Mesenteric fat pad (tissue), 1 donor: ENCODE data around the gene NDFIP1. TPM values are rescaled to one million over a fixed set of nuclear protein-coding genes. Genes with fewer than 3 reads are reported as not detected.
A peak's percentile ranks its signal among the peaks of the same experiment; 100 is the strongest.
"Not testable (repeated sequence)": the region's sequence is repeated elsewhere in the genome, so short reads cannot be mapped to it uniquely, and the experiment has no call there.

Source experiments
- DNase-seq: peaks from one replicate; pipeline ENCODE4 v3.0.0-alpha.2; 2020; ENCODE audit warnings: low spot score
- long read RNA-seq: library from polyadenylated mRNA; unstranded; transcript quantifications from one replicate; pipeline ENCODE4 v2.0.0, GENCODE V29; 2020
- total RNA-seq: library from RNA; stranded (reverse); fragmentation: NEBNext Ultra II Directional; extraction: Animal tissue kit (Norgen Biotek cat#: 25700); gene quantifications from one replicate; pipeline ENCODE4 v1.2.1, GENCODE V29; 2021
- donor health status: DM: yes; HTN: yes; CAD: no.

Gene NDFIP1, protein sequence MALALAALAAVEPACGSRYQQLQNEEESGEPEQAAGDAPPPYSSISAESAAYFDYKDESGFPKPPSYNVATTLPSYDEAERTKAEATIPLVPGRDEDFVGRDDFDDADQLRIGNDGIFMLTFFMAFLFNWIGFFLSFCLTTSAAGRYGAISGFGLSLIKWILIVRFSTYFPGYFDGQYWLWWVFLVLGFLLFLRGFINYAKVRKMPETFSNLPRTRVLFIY
- total RNA-seq: 56.5 TPM
- long read RNA-seq, transcript NDFIP1-201 (8 exons, 3,851 nt): major isoform, 150 of 161 reads
- long read RNA-seq, partial matches to known transcripts: 0 of 161 reads
- long read RNA-seq, other reads (novel, unspliced or antisense): 11 of 161 reads

DNA sequence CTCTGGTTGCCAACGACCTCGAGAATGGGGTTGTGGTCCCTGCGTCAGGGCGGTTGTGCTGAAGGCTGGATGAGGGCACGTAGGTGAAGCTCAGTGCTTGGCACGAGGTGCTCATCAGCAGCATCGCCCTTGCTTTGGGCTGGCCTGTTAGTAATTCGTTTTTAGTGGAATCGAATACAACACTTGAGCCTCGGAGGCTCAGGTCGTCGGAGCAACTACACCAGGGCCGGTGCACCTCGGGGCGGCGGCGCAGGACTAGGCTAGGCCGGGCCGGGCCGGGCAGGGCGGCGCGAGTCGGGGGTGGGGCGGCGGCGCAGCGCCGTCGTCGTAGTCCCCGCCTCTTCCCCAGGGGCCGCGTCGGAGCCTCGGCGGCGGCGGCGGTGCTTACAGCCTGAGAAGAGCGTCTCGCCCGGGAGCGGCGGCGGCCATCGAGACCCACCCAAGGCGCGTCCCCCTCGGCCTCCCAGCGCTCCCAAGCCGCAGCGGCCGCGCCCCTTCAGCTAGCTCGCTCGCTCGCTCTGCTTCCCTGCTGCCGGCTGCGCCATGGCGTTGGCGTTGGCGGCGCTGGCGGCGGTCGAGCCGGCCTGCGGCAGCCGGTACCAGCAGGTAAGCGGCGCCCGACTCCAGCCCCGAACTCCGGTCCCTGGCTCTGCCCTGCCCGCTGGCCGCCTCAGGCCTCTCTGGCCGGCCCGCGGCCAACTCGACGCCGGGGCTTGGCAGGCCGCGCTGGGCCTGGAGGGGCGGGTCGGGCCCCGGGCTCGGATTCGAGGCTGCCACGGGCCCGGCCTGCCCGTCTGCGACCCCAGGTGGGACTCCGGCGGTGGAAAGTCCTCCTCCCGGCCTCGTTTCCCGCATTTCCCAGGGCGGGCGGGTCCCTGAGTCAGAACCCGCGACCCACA, at the start of gene NDFIP1:
TSS of gene NDFIP1 (plus strand) at position 348 of the 899 bp plus-strand sequence. CDS start at position 544, 196 bp downstream.
- peak; percentile 97 for DNase-seq

DNA sequence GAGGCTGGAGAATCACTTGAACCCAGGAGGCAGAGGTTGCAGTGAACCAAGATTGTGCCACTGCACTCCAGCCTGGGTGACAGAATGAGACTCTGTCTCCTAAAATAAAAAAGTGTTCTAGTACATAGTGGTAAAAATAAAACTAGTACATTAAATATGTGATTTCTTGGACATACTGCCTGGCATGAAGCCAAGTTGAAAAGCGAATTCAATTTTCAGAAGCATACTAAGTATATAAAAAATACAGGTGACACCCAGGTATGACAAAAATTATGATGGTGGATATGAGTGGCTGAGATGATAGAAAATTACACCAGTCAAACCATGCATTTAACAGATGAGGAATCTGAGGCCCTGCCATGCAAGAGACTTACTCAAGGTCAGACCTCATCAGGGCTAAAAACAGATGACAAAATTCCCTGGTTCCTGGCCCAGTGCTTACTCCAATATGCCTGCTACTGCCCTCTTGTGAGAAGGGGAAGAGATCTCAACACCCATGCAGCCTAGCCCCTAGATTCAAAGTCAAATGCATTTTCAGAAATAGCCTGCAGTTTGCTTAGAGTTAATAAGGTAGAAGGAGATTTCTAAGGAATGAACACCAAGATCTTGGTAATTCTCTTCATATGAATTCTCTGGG, 49.2 kb upstream of the NDFIP1 start:
- no peak for DNase-seq

DNA sequence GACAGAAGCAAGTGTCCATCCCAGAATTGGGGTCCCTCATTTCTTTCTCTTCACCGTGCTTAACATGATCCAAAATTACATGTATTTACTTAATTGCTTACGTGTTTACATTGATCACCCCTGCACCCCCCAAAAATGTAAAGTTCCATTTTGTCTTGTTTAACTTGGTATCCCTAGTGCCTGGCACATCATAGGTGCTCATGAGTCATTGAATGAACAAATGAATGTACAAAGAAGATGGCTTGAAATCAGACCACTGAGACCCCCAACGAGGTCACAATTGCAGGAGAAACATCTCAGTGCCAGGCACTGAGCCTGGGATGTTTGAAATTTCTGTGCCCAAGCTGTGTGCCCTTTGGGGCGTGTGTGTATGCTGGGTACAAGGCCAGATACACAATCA, 45.2 kb upstream of the NDFIP1 start:
- no peak for DNase-seq

DNA sequence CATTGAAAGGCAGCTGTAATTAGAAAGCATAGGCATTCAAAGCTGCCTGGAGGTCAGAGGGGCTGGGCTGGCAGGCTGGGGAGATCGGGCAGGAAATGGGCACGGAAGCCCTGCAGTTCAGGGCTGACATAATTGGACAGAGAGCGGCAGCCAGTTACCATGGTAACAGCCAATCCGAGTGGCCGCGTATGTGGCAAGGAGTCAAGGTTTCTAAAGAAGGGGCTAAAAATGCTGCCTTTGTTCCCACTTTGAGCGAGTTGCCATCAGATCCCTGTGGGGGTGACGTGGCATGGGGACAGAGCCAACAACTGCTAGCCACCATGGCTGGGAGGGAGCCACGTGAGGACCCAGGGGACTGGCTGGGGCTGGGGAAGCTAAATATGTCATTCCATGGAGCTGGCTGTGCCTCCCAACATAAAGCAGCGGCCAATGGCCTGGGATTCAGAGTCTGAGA, 44.7 kb upstream of the NDFIP1 start:
- peak; percentile 91 for DNase-seq

DNA sequence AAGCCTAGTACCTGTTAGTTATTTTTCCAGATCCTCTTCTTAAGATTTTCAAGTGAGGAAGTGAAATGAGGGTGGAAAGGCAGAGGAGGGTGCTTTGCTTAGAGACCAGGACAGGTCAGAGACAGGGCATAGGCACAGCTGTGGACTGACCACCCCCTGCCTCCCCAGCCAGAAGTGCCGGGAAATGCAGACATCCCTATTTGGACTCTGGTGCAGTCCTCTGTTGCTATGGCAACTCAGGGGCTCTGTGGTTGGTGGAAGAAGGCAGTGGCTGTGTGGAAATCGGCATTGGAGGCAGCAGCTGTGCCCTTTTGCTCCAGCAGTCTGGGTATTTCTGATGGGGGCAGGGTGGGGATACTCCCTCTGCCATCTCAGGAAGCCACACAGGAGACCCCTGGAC, 43.3 kb upstream of the NDFIP1 start:
- no peak for DNase-seq

DNA sequence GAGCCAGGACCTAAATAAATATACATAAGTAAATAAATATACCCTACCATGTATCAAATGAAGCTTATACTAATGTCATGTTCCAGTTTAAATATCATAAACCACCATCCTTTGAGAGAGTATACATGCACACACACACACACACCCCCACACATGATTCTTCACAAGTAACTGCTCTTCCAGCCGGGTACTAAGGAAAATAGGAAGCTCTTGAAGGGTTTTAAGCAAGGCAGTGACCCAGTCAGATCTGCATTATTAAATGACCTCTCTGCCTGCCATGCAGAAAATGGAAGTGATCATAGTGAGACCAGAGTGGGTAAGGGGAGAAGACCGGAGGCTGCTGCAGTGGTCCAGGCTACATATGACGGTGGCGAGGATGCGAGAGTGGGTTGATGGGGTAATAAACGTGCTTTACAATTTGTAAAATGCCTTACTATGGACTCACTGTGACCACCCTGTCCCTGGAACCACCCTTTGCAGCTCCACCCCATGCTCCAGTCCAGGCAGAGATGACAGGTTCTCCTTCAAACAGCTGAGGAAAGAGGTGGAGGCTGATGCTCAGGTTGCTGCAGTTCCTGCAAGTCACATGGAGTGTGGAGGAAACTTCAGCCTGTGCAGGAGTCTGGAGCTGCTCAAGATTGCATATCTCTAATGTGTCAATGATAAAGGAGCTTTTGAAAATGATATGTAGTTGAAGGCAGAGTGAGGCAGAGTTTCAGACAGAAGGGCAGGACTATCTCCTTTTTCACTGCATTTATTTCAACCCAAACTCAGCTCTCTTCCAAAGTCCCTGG, 38.8 kb upstream of the NDFIP1 start:
- no peak for DNase-seq

DNA sequence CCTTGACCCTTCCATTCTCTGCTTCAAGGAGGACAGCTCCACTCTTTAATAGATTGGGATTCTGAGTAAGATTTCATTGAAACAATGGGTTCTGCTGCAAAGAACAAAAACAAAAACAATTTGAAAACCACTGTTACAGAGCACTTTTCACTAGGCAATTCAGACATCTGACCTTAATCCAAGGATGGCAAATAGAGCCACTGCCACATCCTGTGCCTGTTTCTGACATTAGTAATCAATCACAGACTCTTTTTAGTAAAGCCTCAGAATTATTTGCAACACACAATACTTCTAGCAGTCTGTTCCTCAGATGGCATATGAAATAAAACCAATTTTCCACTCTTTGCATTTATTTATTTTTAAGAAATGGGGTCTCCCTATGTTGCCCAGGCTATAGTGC, 37.8 kb upstream of the NDFIP1 start:
- no peak for DNase-seq

DNA sequence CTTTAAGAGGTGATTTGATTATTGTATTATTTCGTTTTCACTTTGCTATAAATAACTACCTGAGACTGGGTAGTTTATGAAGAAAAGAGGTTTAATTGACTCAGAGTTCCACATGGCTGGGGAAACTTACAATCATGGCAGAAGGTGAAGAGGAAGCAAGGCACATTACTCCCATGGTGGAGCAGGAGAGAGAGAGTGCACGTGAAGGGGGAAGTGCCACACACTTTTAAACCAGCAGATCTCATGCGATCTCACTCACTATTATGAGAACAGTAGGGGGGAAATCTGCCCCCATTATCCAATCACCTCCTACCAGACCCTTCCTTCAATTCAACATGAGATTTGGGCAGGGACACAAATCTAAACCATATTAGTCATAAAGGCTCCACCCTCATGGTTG, 36.1 kb upstream of the NDFIP1 start:
- no peak for DNase-seq

DNA sequence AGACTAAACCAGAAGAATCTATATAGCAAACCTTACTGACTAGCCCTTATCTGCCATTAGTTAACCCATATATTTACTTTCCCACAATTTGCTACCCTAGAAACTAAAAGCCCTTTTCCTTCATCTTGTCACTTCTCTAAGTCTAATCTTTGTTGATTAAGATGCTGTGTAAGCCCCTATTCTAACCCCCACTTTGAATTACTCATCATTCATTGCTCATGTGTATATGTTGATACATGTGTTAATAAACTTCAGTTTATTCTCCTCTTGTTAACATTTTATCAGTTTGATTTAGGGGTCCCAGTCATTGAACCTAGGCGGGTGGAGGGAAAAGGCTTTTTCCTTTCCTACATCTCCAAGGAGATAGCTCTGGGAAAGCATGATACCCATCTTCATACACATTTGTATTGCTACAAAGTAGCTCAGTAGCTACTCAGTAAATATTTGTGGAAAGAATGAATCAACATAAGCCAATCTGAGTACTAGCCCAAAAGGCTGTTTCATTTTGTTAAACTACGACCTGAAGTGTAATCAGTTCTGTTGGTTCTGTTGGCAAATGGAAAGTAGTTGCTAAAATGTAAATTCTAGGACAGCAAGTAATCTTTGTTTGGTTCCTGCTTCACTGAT, 35.1 kb upstream of the NDFIP1 start:
- DNase-seq: no peak

DNA sequence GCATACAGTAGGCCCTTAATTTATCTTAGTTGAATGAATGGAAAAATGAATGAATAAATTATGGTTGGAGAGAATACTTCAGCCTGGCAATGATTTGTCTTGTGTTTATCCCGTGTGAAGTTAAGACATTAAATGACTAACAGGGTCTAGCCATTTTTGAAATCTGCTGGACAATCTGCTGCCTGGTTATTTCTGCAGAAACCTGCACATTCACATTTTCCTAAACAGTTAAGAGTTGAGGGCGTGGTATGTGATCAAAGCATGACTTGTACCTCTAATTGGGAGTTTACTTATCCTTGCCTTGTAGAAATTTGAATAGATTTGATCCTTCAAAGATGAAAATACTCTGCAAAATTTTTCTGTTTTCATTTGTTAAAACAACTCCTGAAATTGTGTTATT, 34.6 kb upstream of the NDFIP1 start:
- DNase-seq: no peak

DNA sequence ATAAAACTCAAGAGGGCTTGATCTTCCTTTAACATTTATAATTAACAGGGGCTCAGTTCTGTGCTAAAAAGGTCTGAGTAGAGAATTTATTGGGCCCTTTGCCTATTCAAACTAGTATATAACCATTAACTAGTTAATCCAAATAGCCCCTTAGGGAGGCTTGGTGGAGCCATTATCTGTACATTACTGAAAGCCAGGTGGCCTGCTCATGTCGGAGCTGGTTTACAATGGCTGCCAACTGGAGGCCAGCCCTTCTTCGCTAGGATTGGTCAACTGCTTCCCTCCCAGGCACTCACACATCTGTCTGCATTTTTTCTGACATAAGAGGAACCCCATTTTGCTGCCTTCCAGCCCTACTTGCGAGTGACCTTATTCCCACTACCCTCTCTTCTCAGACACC, 30.4 kb upstream of the NDFIP1 start:
- no peak for DNase-seq

DNA sequence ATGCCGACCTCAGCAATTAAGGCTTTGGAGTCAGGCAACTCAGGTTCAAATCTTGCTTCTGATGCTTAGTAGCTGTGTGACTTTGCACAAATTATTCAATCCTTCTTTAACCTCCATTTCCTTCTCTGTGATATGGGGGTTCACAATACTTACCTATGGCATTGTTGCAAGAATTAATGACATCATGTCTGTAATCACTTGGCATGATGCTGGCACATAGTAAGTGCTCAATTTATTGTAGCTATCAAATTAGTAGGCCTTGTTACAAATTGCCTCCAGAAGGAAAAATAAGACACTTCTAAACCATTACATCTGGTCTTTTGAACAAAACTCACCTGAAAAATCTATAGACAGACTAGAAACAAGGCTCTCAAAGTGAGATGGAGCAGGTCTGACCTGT, 29.9 kb upstream of the NDFIP1 start:
- DNase-seq: no peak

DNA sequence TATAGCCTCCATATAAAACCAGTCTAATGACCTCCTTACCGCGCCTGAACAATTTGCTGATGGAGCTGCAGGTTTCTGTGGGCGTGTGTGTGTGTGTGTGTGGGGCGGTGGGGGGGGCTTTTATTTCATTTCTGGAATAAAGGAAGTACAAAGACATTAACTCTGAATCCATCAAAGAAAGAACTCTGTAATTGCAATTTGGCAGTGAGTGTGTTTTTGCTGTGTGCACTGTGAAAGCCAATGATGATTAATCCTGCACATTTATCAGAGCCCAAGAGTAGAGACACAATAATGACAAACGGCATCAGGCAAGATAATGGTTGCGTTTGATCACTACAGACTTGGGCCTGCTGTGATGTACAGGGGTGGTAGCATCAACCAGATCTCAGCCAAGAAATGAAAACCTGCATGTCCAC, 29.3 kb upstream of the NDFIP1 start:
- no peak for DNase-seq

DNA sequence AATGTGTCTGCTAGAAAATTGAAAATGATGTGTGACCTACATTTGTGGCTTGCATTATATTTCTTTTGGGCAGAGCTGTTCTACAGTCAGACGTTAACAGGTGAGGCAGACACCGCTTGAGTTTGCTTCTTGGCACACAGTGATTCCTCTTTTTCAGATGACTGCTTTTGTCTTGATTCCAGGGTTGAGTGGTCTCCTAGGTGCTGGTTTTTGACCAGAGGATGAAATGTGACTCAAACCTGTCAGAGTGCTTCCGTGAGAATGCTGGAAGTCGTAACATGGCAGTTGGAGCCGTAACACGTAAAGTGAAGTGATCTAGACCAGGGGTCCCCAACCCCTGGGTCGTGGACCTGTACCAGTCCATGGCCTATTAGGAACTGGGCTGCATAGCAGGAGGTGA, 28.3 kb upstream of the NDFIP1 start:
- DNase-seq: no peak

DNA sequence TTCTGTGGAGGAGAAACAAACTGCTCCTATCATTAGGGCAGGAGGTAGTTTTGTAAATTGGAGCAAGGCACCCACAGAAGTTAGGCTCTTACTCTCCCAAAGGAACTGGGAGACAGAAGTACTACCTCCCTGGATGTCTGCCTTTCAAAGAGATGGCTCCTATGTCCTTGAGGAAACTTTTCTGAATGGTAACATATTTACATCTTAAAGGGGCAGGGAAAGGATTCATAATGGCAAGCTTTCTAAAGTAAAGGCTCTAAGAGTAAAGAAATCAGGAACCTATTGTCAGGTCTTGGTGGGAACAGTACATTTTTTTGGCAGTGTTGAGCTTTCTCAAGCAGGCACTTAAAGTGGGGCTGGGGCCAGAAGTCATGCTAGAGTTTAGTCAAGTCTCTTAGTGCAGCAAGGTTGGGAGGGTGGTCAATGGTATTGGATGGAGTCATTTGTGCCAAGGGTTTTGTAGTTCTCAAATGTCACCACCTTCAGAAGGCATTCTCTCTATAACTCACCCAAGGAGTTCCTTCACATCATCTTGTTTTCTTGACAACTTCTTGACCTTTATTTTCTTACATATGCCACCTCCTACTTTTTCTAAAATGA, 26.3 kb upstream of the NDFIP1 start:
- DNase-seq: no peak

DNA sequence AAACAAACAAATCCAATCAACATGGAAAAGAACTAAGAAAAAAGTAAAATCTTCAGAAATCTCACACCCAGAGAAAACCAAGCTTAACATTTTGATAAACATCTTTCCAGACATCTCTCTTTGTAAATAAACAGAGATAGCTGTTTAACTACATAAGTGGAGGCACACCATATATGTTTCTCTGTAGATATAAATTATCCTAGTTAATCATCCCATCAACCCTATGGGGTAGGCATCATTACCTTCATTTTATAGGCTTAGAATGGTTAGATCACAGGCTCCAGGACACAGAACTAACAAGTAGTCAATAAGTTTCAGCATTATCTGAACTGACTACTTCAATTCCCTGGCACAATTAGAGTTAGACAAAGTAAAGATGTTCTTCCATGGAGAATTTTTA, 22.4 kb upstream of the NDFIP1 start:
- no peak for DNase-seq

DNA sequence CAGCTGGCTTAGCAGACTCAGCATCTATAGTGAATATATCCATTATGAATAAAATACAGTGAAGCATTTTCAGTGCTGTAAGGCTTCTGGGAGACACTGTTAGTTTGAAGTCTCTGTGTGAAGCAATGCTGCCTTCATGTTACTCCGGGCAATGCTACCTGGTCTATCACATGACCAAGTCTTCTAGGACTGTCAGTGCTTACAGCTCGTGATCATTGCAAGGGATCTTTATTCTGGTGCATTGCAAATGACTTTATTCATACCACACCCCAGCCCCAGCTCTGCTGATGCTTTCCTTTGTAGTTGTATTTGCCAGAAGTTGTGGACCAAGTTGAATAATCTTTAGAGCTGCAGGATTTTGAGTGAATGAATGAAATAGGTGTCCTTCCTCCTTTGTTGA, 21.9 kb upstream of the NDFIP1 start:
- no peak for DNase-seq

DNA sequence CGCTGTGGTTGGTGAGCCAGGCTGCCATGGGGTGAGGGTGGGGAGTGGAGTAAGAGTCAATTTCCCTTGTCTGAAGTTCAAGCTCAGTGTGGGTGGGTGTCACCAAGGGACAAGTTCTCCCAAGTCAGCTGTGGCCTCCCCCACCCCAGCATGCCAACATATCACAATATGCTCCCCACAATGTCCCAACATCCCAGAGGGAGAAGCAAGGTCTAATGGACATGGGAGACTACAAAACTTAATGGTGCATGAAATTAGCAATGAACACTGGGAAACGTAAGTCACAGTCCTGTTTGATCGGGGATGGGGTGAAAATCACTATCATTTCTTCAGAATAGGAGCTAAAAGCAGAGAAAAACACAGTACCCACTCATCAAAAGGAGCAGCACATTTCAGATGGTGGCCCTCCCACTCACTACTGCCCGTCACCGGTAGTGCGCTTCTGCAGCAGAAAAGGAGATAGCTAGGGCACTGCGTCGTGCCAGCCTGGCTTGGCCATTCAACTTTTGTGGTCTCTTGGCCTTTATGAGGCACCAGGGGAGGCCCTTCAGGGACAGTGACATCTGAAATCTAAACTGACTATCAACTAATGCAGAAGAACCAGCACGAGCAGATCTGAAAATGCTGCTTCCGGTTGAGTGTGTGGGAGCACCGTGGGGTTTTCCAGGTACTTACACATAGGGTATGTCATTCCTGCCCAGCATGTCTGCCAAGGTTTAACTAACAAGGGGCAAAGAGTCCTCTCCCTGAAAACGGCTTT, 20.5 kb upstream of the NDFIP1 start:
- no peak for DNase-seq

DNA sequence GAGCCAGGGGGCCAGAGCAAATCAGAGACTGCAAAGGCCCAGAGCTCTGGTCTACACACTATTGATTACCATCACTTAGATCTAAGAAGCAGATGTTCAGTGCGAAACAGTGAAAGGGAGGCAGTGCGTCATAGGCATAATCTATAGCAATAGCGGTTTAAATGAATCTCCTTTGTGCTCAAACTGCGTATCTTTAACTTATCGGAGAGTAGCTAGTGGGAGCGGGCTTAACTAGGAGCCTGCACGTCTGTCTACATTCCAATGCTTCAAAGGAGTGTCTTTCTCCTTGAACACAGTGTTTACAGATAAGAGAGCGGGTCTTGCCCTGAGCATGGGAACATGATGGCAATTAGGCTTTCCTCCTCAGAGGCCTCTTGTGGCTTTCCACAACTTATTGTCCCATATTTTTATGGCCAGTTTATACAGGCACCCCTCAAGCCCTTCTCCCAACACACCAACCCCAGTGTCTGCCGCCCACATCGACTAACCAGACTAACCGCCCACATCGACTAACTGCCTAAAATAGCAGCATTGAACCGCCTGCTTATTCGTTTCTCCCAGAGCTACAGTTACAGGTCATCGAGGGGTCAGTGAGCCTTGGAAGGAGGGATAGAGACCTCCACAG, 19.6 kb upstream of the NDFIP1 start:
- not testable (repeated sequence) for DNase-seq
